ENCODE data around the gene IDUA.
"Not testable (repeated sequence)": the region's sequence is repeated elsewhere in the genome, so short reads cannot be mapped to it uniquely, and the experiment has no call there.

IDUA gene

DNA sequence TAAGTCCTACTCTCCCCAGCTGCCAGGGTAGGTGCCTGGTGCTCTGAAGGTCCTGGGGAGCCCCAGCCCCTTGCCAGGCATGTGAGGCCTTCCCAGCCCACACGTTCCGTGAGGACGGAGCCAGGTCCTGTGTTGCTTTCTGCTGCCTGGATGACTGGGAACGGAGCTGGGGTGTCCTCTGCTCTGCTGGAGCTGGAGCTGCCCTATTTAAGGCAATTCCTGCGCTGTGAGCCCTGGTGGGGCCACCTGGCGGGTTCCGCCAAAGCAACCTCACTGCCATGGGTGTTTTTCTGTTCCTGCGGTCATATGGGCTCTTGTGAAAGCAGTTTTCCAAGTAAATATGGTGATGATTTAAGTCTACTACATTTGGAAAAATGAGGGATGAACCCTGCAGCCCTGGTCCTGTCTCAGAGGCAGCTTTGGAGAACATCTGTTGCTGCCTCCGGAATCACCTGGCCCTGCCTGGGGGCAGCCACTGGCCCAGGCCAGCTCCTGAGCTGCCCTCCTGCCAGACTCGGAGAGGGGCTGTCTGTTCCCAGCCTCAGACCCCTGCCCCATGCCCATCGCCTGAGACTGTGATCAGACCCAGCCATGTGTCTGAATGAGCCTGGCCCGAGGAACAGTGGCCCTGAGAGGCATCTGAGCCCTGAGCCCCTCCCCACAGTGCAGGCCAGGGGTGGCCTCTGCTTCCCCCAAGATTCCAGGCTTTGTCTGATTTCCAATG, 57.8 kb downstream of the IDUA start:
- ChIA-PET CTCF (no interaction called here), POLR2A (no interaction called here)
- TF ChIP-seq, protein P1, sequence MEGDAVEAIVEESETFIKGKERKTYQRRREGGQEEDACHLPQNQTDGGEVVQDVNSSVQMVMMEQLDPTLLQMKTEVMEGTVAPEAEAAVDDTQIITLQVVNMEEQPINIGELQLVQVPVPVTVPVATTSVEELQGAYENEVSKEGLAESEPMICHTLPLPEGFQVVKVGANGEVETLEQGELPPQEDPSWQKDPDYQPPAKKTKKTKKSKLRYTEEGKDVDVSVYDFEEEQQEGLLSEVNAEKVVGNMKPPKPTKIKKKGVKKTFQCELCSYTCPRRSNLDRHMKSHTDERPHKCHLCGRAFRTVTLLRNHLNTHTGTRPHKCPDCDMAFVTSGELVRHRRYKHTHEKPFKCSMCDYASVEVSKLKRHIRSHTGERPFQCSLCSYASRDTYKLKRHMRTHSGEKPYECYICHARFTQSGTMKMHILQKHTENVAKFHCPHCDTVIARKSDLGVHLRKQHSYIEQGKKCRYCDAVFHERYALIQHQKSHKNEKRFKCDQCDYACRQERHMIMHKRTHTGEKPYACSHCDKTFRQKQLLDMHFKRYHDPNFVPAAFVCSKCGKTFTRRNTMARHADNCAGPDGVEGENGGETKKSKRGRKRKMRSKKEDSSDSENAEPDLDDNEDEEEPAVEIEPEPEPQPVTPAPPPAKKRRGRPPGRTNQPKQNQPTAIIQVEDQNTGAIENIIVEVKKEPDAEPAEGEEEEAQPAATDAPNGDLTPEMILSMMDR (IDR thresholded peaks at IDR 0.05; ENCODE audit: control extremely low read depth, extremely low read depth, low read depth, missing control alignments) = no peak
- no peak for DNase-seq (ENCODE audit: extremely low spot score)

DNA sequence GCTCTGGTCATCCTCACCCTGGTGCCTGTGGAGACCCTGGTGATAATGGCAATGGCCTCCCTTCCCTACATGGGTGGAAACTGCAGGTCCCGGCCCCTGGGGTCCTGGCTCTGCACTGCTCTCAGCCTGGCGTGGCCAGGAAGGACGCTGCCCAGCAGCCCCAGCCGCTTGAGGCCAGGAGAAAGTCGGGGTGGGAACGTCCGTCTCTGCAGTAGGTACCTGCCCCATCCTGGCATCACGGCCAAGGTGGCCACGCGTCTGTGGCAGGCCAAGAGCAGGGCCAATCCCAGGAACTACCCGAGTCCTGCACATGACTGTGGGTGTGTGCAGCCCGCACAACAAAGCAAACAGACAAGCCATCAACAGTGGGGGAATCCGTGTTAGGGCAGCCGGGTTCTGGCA, 58.4 kb downstream of the IDUA start:
- TF ChIP-seq, protein P1 (IDR thresholded peaks at IDR 0.05; ENCODE audit: control extremely low read depth, extremely low read depth, low read depth, missing control alignments) = no peak
- ChIA-PET POLR2A (no interaction called here), CTCF (no interaction called here)
- DNase-seq (ENCODE audit: extremely low spot score) = no peak

DNA sequence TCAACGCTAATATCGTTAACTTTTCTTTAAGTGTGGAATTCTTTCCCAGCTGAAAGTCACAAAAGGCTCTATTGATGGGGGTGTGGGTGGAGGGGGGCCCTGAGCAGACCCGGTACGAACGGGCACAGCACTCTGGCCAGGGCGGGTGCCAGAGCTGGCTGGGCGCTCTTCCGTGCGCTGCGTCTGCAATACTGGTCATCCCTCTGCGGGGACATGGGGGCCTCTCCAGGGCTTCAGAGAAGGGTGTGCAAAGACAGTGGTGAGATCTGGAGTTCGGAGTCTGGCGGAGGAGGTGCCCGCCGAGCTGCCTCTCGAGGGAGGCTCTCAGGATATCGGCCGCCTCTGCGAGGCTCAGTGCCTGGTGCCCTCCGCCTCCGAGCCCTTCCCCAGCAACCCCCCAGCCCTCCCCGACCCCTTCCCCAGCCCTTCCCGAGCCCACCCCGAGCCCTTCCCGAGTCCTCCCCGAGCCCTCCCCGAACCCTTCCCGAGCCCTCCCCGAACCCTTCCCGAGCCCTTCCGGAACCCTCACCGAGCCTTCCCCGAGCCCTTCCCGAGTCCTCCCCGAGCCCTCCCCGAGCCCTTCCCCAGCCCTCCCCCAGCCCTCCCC, 58.9 kb downstream of the IDUA start:
- CTCF ChIA-PET = no interaction called here
- TF ChIP-seq, protein P1 (IDR thresholded peaks at IDR 0.05; ENCODE audit: control extremely low read depth, extremely low read depth, low read depth, missing control alignments) = no peak
- POLR2A ChIA-PET = no interaction called here
- DNase-seq (ENCODE audit: extremely low spot score) = no peak

DNA sequence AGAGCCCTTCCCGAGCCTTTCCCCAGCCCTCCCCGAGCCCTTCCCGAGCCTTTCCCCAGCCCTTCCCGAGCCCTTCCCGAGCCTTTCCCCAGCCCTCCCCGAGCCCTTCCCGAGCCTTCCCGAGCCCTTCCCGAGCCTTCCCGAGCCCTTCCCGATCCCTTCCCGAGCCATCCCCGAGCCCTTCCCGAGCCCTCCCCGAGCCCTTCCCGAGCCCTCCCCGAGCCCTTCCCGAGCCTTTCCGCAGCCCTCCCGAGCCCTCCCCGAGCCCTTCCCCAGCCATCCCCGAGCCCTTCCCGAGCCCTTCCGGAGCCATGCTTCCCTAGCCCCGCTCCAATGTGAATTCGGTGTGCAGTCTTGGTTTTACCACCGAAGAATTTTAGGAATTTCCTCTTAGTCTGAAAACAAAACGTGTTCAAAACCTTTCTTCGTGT, 59.8 kb downstream of the IDUA start:
- CTCF ChIA-PET; POLR2A ChIA-PET; DNase-seq (ENCODE audit: extremely low spot score): not testable (repeated sequence)

DNA sequence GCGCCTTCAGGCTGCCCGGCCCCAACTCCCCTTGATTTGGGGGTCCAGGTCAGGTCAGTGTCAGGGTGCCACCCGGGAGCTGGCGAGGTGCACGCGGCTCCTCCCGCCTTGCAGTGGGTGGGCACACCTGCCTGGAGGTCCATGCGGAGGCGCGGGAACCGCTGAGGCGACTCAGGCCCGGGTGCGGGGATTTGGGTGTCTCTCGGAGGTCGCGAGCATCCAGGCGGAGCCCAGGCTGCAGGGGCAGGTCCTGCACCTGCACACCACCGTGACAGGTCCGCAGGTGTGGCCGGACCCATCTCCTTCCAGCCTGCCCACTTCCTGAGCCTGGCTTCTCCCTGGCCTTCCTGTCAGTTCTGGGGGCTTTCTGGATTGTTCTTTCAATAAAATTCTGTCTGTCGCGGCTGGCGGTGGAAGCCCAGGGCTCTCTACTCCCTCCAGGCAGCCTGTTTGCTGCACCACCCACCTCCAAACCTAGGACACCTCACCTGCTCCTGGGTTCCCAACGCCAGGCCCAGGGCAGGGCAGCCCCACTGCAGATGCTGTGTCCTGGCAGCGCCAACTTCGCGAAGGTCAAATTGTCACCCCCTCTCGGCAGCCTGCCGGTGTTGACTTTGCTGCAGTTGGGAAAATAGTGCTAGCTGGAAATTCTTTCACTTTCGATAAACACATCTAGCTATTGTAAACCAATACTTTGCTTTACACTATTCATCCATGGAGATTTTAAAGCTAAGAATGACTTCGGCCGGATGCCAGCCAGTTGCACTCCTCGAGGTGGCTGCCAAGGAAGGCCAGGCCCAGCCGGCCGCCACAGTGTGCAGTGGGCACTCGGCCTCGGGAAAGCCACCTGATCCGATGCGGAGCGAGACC, 60.5 kb downstream of the IDUA start:
- TF ChIP-seq, protein P1 (IDR thresholded peaks at IDR 0.05; ENCODE audit: control extremely low read depth, extremely low read depth, low read depth, missing control alignments) = no peak
- ChIA-PET POLR2A (no interaction called here), CTCF (no interaction called here)
- DNase-seq (ENCODE audit: extremely low spot score) = no peak

DNA sequence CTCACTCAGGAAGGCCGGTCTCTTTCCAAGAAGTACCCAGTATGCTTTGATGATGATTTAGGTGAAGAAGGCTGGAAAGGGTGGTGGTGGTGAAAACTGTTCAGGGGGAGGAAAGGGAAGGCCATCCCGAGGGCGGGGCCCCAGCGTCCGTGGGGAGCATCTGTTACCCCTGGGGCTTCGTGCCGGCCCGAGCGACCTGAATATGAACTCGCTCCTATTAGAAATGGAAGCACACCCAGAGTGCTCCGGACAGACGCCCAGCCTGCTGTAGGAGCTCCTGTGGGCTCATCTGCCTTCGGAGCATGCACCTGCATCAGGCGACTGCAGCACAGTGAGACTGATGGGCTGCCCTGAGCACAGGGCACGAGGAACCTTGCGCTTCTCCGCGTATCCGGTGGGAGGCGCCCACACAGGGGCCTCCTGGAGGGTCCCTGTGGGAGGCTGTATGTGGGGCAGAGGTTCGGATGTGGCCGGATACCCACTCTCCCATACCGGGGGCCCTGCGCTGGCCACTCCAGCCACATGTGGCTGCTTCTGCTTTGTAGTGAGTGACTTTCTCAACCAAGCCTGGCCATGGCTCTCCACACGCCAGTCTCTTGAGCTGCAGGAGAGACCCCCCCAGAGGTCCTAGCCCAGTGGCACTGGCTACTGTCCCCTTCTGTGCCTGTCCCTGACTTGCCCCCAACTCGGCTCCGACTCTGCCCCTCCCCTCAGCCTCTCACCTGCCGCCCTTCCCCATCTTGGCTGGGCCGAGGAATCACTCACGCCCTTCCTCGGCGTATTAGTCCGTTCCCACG, 61.3 kb downstream of the IDUA start:
- POLR2A ChIA-PET = no interaction called here
- TF ChIP-seq, protein P1 (IDR thresholded peaks at IDR 0.05; ENCODE audit: control extremely low read depth, extremely low read depth, low read depth, missing control alignments) = no peak
- no peak for DNase-seq (ENCODE audit: extremely low spot score)
- CTCF ChIA-PET = no interaction called here
